GM21423 (cell line): ENCODE results near the gene SLC24A3.

Experiments used
- ATAC-seq: cut with Tn5 transposase; IDR thresholded peaks from one replicate; pipeline ENCODE4 v1.9.1; 2021; ENCODE audit warnings: mild to moderate bottlenecking, moderate library complexity; ENCODE audit not compliant: unreplicated experiment

Gene SLC24A3

DNA sequence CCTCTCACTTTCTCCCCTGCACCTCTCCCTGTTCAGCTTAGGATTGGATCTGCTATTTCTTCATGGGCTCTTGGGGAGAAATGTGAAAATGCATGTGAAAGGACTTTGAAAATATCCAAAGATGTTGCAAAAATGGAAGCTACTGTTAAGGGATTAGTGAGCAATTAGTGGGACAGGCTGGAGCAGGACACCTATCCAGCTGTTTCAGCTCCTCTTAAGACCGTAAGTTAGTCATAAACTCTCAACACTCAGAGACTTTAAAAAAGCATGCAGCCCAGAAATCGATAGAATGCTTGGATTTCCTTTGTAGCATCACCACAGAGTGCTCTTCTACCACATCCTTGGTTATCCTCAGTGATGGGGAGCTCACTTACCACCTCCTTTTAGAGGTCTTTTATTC lies 88.7 kb downstream of the SLC24A3 start:
- ATAC-seq, result no peak

DNA sequence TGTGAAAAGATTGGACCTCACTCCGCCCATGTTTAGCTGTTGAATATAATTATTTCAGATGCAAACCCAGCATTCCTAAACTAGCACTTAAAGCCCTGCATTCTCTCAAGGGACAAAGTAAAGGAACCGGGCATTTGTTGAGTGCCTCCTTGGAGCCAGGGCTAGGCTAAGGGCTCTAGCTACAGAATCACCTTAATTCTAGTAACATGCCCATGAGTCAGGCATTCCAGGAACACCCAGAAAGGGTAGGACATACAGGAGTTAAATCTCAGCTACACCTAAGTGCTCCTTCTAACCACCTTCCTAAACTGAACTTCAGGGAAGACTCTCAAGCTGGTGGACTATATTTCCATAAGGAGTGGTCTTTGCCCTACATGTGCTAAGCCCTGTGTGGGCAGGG lies 89.4 kb downstream of the SLC24A3 start:
- ATAC-seq, result no peak

- no peak for ATAC-seq
Observed at GRCh38 chr20:19302714-19303113, 90.3 kb downstream of the SLC24A3 start.

DNA sequence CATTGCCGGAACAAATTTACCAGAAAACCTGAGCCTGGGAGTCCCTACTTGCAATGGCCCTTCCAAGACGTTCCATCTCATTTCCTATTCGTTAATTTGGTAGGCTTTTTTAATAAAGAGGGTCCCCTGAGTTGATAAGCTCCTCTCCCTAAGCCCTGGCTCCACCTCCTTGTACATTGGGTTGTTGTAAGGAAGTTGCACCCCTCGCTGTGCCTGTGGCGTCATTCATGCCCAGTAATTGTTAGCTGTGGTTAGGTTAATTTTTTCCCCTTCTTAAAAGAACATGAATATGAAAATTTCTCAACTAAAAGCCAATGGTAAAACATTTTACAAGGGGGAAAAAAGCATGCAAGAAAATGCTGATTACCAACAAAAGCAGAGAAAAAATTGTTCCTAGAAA lies 91.9 kb downstream of the SLC24A3 start:
- no peak for ATAC-seq

- ATAC-seq, result no peak
Observed at GRCh38 chr20:19304886-19305415, 92.5 kb downstream of the SLC24A3 start.

DNA sequence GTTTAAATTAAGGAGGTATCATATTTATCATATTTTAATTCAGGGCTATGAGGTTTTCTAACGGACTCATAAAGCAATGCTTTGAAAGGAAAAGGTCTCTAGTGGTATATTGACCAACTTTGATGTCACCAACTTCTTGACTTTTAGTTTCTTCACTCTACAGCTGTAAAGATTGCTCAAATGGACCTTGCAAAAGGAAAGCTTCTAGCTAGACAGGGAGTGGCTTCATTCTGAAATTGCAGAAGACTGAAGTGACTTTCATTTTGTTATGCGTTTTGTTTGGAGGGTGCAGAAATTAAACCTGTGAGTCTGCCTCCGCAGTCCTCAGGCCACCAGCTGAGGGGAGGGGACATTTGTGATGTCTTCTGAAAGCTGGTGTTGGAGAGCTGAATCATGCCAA lies 95.7 kb downstream of the SLC24A3 start:
- ATAC-seq, result no peak

DNA sequence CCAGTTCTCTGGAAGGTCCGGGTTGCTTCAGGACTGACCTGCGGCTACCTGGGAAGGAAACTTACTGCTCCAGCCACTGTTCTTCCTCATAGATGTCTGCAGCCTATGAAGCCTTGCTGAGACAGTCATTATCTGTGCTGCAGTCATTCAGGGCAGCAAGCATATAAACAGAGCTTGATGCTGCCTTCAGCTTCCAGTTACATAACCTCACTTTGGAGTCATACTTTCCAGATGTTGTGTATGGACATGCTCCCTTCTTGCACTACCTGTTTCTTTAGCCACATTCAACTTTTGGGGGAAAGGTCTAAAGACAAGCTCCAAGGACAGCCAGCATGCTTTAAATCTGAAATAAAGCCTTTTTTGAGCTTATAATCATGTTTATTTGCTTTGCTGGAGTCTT lies 98.1 kb downstream of the SLC24A3 start:
- no peak for ATAC-seq

DNA sequence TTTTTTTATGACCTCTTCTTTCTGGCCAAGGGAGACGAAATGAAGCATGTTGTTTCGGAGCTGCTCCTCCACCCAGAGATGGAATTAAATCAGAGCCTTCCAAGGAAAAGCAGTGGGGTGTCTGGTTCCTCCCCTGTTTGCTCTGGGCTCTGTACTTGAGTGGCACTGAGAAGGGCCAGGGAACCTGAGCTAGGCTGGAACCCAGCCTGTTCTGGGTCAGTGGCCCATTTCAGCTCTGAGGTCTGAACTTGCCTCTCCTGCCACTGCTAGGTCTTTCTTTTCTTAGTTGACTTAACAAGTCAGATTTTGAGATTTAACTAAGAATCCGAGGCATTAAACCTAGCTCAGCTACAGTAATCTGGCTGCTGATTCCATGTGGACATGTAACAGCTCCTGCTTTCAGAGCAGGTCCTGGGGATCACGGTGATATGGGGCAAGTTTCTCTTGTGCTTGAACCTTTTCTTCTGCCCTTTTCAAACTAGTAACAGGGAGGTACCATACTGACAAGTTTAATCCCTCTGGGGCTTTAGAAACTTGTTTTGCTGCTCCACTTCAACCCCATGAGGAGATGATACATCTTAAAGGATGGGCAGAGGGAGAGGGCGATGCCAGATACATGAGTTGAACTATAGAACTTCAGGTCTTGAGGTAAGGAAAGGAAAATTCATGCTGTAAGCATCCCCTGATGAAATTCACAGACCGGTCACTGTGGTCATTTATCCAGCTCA lies 101.1 kb downstream of the SLC24A3 start:
- no peak for ATAC-seq

GRCh38 chr20:19314621-19315020 lies 102.2 kb downstream of the SLC24A3 start:
- no peak for ATAC-seq

DNA sequence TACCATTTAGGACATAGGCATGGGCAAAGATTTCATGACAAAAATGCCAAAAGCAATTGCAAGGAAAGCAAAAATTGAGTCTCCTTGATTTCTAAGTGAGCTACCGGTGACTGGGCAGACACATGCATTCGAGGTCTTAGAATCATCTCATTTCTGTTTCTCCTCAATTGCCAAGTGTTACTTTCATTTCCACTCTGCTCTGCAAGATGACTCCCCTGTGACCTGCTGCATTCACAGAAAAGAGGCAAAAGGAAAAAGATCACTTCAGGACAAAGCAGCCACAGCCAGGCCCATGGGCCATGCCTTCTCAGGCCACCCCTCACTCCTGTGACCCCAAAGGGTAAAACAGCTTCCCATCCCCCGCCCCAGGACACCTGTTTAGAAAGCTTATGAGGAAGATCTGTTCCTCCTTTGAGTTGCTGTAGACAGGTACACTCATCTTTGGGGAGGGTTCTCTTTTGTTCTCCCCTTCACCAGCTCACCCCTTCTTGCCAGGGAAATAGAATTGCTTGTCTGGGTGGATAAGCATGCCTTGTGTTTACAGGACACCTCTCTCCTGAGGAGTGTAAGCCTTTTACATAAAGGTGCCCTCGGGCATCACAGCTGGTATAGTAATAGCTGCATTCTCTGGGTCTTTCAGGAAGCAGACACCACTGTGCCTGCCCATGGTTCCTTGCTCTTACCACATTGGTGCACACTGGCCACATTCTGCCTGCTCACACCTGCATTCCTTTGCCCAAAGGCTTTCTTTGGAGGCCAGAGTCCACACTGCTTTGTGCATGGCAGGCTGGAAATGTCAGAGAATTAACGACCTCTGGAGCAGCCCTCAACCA lies 105.0 kb downstream of the SLC24A3 start:
- ATAC-seq, result no peak

DNA sequence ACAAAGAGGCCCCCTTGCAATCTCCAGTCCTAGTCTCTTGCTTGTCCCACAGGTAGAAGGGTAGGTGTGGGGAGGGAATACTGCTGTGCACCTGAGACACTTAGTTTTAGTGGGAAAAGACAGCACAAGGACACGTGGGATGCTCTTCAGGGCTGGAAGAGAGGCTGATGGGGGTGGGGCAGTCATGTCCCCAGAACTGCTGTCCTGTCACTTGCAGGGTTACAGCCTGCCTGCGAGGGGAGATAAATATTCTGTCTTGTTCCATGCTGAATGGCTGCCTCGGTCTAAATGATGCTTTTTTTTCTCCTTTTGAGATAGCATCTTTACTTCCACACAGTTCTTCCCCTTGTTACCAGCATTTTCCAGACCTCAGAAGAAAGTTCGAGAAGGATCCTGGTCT lies 106.2 kb downstream of the SLC24A3 start:
- no peak for ATAC-seq

GRCh38 chr20:19320005-19320404 lies 107.6 kb downstream of the SLC24A3 start:
- no peak for ATAC-seq

- ATAC-seq, result no peak
Observed at GRCh38 chr20:19321176-19321575, 108.7 kb downstream of the SLC24A3 start.

DNA sequence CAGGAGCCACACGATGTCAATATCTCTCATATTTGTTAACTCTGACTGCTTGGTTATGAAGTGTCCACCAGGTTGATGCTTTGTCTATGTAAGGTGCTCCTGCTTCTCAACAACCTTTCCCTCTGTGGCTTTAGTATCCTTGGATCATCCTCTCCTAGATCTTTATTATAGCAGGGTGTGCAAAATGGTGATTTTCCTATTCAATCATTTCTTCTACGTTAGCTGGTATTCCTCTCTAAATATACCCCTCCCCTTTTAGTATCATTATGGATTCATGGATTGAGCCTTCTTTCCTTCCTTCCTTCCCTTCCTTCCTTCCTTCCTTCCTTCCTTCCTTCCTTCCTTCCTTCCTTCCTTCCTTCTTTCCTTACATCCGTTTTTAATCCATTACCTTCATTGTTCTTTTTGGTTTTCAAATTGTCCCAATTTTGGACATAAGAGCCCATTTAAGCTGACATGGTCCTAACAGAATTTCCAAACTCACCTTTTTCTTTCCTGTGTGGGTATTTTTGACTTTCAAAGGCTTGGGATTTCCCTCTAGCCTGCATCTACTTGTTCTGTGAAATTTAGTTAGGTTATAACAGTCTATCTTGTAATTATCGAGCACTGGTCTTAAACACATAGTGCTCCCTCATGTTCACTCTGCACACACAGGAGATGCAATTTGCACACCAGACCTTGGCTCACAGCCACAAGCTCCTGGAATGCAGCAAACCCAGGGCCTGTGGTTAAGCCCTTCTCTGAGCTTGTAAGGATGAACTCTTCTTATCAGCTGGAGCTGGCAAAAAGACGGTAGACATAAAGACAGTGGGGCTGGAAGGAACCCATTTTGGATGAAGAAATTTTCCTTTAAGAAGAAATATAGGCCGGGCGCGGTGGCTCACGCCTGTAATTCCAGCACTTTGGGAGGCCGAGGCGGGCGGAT lies 109.9 kb downstream of the SLC24A3 start:
- no peak for ATAC-seq

- ATAC-seq, result no peak
Observed at GRCh38 chr20:19327401-19327800, 115.0 kb downstream of the SLC24A3 start.

DNA sequence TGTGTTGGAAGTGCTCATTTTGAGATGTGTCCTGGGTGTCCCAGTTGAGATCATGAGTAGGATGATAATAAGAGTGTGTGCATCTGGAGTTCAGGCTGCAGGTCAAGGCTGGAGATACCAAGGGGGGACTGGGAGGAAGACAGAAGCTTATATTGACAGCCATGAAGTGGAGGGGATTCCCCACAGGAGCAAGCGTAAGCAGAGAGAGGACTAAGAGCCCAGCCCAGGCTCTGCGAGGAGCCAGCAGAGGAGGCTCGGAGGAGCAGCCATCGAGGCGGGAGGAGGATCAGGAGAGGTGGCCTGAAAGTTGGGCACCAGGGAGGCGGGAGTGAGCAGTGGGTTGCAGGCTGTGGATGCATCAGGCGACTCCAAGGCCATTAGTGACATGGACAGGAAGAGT lies 116.2 kb downstream of the SLC24A3 start:
- no peak for ATAC-seq

DNA sequence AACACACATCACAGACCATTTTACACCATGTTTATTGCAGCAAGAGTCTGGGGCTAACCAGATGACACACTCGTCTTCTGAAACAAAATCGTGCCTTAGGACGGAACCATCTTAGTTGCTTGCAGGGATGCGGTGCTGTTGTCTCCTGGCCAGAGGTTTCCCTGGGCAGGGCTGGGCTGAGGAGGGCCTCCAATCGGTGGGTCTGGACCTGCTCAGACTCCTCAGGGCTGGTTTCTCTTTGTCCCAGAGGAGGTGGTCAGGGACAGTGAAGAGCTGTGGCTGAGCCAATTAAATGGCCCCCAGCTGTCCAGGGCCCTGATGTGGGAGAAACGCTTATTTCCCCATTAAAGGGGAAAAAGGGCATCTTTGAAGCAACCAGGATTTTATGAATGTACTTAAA lies 117.6 kb downstream of the SLC24A3 start:
- no peak for ATAC-seq

DNA sequence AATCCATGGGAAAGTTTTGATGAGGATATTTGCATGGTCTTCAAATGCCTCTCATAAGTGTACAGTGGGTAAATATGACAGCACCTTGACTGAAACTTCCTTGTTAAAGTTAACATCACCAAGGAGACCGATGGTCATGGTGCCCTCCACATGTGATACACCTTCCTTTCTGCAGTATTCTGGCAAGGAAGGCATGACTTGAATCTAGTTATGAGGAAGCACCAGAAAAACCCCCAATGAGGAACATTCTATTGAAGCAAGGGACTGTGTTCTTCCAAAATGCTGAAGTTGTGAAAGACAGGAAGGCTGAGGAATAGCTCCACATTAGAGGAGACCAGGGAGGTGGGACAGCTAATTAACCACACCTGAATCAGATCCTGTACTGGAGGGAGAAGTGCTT lies 118.3 kb downstream of the SLC24A3 start:
- no peak for ATAC-seq

GRCh38 chr20:19333563-19333962 lies 121.1 kb downstream of the SLC24A3 start:
- no peak for ATAC-seq

DNA sequence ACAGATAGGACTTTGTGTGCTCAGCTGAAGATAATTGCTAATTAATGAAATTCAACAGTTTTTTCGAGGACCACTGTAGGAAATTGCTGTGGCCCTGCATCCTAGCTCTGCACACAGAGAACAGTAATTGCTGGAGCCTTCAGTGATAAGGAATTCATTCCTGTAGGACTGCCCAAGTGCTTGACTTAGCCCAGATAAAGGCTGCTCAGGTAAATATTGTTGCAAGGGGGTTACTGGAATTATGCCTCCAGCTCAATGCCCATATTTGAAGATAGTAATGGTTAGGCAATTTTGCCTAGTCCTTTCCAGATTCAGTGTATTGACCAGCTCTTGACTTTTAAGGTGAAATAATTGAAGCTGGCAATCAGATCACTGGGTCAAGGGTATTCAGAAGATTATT lies 122.9 kb downstream of the SLC24A3 start:
- no peak for ATAC-seq

DNA sequence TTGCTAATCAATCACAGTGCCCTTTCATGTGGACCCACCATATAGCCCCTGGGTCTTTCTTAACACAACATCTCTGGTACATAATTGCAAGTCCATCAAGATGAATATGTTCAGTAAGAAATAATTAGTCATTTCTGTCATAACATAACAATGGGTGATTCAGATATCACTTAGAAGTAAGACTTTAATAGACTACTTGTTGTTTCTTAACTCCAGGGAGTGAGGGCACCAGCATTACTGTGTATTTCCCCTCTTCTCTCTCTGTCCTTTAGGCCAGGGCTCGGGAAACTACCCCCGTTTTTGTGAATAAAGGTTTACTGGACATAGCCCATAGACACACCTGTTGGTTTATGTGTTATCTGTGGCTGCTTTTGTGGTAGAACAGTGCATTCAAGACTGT lies 123.5 kb downstream of the SLC24A3 start:
- no peak for ATAC-seq
